Activated naive CD4-positive, alpha-beta T cell treated with anti-CD3 and anti-CD28 coated beads, Interleukin-2, amount 50 U/mL, for 72 hours (primary cell): Measurements from ENCODE around the gene BTBD9. TPM values are rescaled to one million over a fixed set of nuclear protein-coding genes. Genes with fewer than 3 reads are reported as not detected.

Experiments
- ATAC-seq, 2 donors: fragments of 150-1000 bp; cut with Tn5 transposase; 2 replicates each; pipeline ENCODE4 v1.10.0; 2021; ENCODE audit warnings: mild to moderate bottlenecking in 2 of 2, moderate library complexity in 2 of 2
- DNase-seq, 2 donors: peaks; one replicate each; pipeline ENCODE4 v3.0.0; 2021 to 2022; ENCODE audit warnings: low spot score in 2 of 2
- H3K27ac Mint-ChIP-seq, 2 donors: one replicate each; pipeline ENCODE4 v1.8.0; 2022; ENCODE audit warnings: mild to moderate bottlenecking in 2 of 2, mixed read lengths in 2 of 2
- H3K36me3 Mint-ChIP-seq, 2 donors: one replicate each; pipeline ENCODE4 v1.8.0; 2022; ENCODE audit warnings: mixed read lengths in 2 of 2
- H3K9me3 Mint-ChIP-seq, 2 donors: one replicate each; pipeline ENCODE4 v1.8.0; 2022; ENCODE audit warnings: mixed read lengths in 2 of 2
- total RNA-seq, 2 donors: library from RNA; stranded (reverse); gene quantifications; one replicate each; pipeline ENCODE4 v1.2.3, GENCODE V29; 2022

BTBD9 gene
- total RNA-seq, 2 donors from 2014 or later = 10.5 to 18.8 TPM

DNA sequence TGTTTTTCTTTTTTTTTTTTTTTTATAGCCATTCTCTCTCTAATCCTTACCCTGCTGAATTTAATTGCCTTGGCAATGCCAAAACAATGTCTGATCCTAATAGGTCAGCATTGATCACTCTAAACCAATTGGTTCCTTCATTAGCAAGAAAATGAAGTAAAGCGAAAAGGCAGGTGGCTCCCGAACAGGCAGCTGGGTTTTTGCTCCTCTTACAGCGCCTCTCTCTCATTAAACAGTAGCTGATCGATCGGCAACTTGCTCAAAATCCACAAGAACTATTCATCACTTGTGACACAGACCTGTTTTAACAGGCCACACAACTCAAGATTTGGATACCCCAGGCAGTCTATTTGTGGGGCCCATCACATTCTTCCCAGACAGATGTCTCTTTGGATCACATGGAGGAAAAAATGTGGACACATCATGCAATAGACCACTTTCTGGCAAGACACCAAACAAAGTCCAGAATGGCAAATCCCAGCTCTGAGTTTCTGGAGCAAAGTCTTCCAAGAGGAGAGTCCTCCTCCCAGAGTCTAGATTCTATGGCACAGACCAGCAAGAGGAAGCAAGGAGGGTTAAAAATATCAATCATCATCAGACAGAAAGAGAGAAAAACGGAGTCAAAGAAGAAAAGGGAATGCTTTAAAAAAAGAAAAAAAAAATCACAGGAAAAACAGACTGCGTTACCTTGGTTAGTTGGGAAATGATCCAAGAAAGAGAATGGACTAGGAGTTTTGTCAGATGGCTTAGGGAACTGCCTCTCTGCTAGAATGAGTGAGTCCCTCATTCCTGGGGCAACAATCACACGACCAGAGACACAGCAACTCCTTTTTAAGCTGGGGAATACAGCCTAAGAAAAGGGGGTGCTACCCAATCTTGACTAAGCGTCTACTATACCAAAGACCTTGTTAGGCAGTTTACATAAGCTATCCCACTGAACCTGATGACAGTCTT is 247.8 kb downstream of the BTBD9 start:
- peaks cover 0 to 16% of the 10 kb centered on the region in 2 donors for H3K36me3 Mint-ChIP-seq
- peak overlapping the region in 1 of 2 donors; percentile 29 for H3K27ac Mint-ChIP-seq
- ATAC-seq (no peak), DNase-seq (no peak)
- peaks cover 0 to 4% of the 10 kb centered on the region in 2 donors for H3K9me3 Mint-ChIP-seq

DNA sequence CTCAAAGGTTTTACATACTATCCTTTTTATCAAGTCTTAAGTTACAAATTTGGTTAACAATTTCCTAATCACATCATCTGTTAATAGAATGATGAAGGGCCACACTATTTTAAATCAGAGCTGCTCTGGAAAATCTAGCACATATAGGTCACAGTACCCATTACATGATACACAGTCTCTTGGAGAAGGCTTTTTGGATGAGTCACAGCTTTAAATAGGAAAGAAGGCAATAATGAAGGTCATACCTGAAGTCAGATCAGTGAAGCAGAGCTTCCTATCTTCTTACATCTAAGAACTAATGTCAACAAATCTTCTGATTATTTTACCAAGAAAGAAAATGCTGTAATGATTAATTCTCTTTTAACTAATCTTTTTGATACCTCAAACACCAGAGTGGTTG is 248.5 kb downstream of the BTBD9 start:
- peaks cover 0 to 4% of the 10 kb centered on the region in 2 donors for H3K9me3 Mint-ChIP-seq
- peaks cover 0 to 16% of the 10 kb centered on the region in 2 donors for H3K36me3 Mint-ChIP-seq
- DNase-seq = no peak
- no peak overlapping the region for H3K27ac Mint-ChIP-seq
- ATAC-seq = peak in 1 of 2 donors; percentile 33

- ATAC-seq = no peak
- Mint-ChIP-seq H3K9me3 (peaks cover 0 to 4% of the 10 kb centered on the region in 2 donors), H3K27ac (no peak overlapping the region), H3K36me3 (peaks cover 0 to 16% of the 10 kb centered on the region in 2 donors)
- DNase-seq = no peak
These were observed 249.9 kb downstream of the BTBD9 start for GRCh38 chr6:38389875-38390274.

DNA sequence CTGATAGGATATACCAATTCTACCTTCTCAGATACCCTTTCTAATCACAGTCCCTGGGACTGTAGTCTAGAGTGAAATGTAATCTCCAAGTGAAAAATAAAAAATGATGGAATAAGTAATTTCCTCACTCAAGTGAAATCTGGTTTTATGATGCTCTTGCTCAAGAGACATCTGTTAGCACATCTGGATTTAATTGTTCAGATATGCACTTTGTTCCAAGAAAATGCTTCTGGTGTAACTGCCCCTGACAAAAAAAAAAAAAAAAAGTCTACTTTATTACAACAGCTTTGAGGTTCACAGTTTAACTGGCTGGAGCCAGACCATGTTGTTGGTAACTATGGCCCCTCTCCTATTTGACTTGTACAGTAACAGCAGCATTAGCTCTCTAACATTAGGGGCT is 251.8 kb downstream of the BTBD9 start:
- no peak for ATAC-seq
- H3K36me3 Mint-ChIP-seq = peaks cover 0 to 5% of the 10 kb centered on the region in 2 donors
- H3K27ac Mint-ChIP-seq = no peak overlapping the region
- H3K9me3 Mint-ChIP-seq = no peaks in the 10 kb centered on the region
- DNase-seq = no peak

- Mint-ChIP-seq H3K9me3 (no peaks in the 10 kb centered on the region), H3K36me3 (peaks cover 0 to 5% of the 10 kb centered on the region in 2 donors), H3K27ac (no peak overlapping the region)
- DNase-seq = no peak
- no peak for ATAC-seq
These were observed 252.3 kb downstream of the BTBD9 start for GRCh38 chr6:38387461-38387860.

- no peak overlapping the region for H3K27ac Mint-ChIP-seq
- no peaks in the 10 kb centered on the region for H3K36me3 Mint-ChIP-seq
- no peaks in the 10 kb centered on the region for H3K9me3 Mint-ChIP-seq
- DNase-seq (no peak), ATAC-seq (no peak)
These were observed 260.9 kb downstream of the BTBD9 start for GRCh38 chr6:38378801-38379200.

DNA sequence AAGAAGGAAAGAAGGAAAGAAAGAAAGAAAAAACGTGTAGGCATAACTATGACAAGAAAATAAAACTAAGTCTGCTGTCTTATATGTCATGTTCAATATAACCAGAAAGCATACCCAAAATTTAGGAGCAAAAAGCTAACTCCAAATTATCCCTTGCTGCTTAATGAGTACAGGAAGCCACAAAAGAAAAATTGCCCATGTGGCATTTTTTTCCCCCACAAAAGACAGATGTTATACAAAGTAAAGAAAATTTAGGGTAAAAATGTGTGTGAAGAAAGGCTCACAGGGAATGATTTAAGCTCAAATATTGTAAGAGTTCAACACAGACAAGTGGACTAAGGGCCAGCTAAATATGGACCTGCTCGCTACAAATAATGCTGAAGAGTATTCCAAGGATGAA is 263.8 kb downstream of the BTBD9 start:
- no peak for ATAC-seq
- H3K36me3 Mint-ChIP-seq = no peaks in the 10 kb centered on the region
- no peaks in the 10 kb centered on the region for H3K9me3 Mint-ChIP-seq
- no peak for DNase-seq
- H3K27ac Mint-ChIP-seq = no peak overlapping the region

GRCh38 chr6:38375341-38375740 is 264.4 kb downstream of the BTBD9 start:
- DNase-seq (no peak), ATAC-seq (no peak)
- no peaks in the 10 kb centered on the region for H3K36me3 Mint-ChIP-seq
- H3K9me3 Mint-ChIP-seq = no peaks in the 10 kb centered on the region
- no peak overlapping the region for H3K27ac Mint-ChIP-seq

GRCh38 chr6:38371881-38372280 is 267.8 kb downstream of the BTBD9 start:
- Mint-ChIP-seq H3K36me3 (no peaks in the 10 kb centered on the region), H3K9me3 (no peaks in the 10 kb centered on the region), H3K27ac (no peak overlapping the region)
- ATAC-seq = no peak
- DNase-seq = no peak

DNA sequence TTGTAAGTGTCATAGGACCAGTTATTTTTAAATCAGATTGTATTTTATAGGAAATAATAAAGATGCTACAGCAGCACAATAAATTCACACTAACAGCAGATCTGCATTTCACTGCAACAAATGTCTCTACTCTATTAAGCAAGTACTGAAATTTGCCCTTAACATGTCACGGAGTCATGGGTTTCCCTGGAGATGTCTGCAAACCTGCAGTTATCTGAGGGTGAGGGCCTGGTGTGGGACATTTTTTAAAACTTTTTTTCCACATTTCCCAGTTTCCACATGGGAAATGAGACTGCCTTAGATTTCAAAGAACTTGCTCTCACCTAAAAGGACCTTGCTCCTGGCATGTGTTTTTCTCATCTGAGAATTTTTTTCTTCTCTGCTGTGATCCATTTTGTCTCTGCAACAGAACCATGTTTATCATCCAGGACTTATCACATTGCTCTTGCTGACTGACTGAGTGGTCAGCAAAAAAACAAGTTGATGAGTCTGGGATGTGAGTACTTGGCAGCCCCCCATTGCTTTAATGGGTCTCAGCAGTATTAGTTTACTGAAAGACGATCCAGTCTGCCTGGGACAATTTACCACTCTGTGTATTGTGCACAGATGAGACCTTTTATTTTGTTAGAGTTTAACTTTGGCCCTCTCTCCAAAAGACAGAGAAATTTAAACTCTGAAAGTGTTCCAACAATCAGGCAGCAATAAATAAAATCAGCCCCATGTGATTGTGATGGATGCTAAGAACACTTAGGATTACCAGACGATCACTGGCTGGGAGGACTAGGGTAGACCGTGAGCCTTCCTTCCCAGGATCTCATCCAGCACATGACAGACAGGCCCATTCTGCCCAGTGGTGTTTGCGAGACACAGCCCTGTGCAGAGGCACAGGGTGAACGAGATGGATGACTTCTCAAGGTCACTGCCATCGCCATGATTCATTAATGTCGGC is 268.8 kb downstream of the BTBD9 start:
- Mint-ChIP-seq H3K9me3 (no peaks in the 10 kb centered on the region), H3K27ac (no peak overlapping the region), H3K36me3 (no peaks in the 10 kb centered on the region)
- DNase-seq (no peak), ATAC-seq (no peak)

DNA sequence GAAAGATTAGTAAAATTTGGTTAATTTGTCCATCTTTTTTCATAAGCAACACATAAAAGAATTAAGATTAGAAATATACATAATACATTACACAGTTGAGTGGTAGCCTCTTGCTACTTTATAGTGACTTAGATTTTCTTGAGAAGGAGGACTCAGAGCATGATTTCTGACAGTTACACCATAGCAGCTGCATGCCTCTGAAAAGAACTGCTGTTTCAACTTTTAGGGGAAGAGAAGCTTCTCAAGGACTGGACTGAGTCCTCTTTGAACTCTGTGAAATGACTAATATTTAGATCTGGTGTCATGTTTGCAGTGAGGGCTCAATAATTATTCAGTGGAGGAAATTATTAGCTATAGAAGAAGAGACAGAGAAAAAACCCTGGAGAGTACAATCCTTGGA is 272.5 kb downstream of the BTBD9 start:
- ATAC-seq (no peak), DNase-seq (no peak)
- H3K36me3 Mint-ChIP-seq = no peaks in the 10 kb centered on the region
- no peaks in the 10 kb centered on the region for H3K9me3 Mint-ChIP-seq
- H3K27ac Mint-ChIP-seq = no peak overlapping the region

GRCh38 chr6:38366234-38366633 is 273.5 kb downstream of the BTBD9 start:
- DNase-seq = no peak
- no peak for ATAC-seq
- no peaks in the 10 kb centered on the region for H3K36me3 Mint-ChIP-seq
- no peaks in the 10 kb centered on the region for H3K9me3 Mint-ChIP-seq
- H3K27ac Mint-ChIP-seq = no peak overlapping the region

DNA sequence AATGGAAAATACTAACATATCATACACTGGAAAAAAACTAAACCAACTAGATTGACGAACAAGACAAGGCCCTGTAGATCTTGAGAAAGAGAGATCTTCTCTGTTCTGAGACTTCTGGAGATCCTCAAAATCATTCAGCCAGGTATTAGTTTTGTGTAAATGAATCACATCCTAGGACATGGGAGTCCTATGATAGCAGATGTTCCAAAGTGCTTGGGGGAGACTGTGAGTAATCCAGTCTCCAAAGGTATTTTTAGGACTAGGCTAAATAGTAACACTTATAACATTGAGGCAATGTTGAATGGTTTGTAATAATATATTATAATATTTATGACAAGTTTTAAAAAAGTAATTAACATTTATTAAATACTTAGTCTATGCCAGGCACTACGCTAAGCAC is 275.0 kb downstream of the BTBD9 start:
- ATAC-seq (no peak), DNase-seq (no peak)
- Mint-ChIP-seq H3K36me3 (no peaks in the 10 kb centered on the region), H3K27ac (no peak overlapping the region), H3K9me3 (no peaks in the 10 kb centered on the region)

DNA sequence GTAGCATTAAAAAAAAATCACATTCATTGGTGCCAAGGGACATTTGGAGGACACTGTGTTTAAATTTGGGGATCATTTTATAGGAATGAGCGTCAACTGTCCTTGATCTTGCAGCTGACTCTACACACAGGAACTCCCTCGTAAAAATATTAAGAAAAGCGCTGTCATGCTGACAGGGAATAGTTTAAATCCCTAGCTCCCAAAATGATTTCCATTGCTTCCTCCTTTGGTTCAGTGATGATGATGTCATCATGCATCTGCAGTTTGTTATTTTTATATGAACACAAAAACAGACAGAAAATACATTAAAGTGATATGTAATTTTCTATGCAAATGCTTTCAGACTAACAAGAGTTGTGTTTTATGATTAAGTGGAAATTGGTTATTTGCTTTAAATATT is 275.6 kb downstream of the BTBD9 start:
- ATAC-seq (no peak), DNase-seq (no peak)
- Mint-ChIP-seq H3K36me3 (no peaks in the 10 kb centered on the region), H3K27ac (no peak overlapping the region), H3K9me3 (no peaks in the 10 kb centered on the region)

GRCh38 chr6:38355519-38355918 is 284.2 kb downstream of the BTBD9 start:
- Mint-ChIP-seq H3K9me3 (no peaks in the 10 kb centered on the region), H3K27ac (no peak overlapping the region), H3K36me3 (peaks cover 0 to 8% of the 10 kb centered on the region in 2 donors)
- ATAC-seq (no peak), DNase-seq (no peak)

- ATAC-seq = peak; percentile 45 to 93
- no peak for DNase-seq
- Mint-ChIP-seq H3K36me3 (peaks cover 0 to 8% of the 10 kb centered on the region in 2 donors), H3K27ac (no peak overlapping the region), H3K9me3 (no peaks in the 10 kb centered on the region)
These were observed 284.8 kb downstream of the BTBD9 start for GRCh38 chr6:38354905-38355304.

DNA sequence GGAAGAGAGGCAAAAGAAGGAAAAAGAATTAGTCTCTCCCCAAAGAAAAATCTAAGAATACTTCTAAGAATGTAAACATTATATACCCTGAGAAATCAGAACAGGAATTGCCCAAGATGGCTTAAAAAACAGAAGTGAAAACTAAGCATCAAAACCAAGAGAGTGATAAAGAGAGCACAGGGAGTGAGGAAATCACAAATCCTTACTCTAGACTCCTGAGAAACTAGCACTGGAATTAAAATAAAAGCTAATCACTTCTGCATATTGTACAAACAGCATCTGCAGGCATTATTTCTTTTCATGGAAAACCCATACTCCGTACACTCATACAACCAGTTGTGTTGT is 285.7 kb downstream of the BTBD9 start:
- no peak for ATAC-seq
- peaks cover 0 to 8% of the 10 kb centered on the region in 2 donors for H3K36me3 Mint-ChIP-seq
- H3K9me3 Mint-ChIP-seq = no peaks in the 10 kb centered on the region
- H3K27ac Mint-ChIP-seq = no peak overlapping the region
- no peak for DNase-seq
